K562 (cell line): ENCODE results near the gene MYBPC3. TPM values are rescaled to one million over a fixed set of nuclear protein-coding genes. Genes with fewer than 3 reads are reported as not detected.

Experiments
- ATAC-seq: fragments of 200-7000 bp; cut with Tn5 transposase; 3 replicates; pipeline ENCODE4 v1.9.1; 2020; ENCODE audit warnings: moderate library complexity
- BruUV-seq: library from RNA; stranded (reverse); fragments of 400-500 nt; replicated peaks from 2 replicates; lab custom pipeline; 2021; lab: Mats Ljungman, UMichigan
- CTCF ChIA-PET: fragments of 300-600 bp; formaldehyde crosslinking; extraction: SDS; loops from one replicate; lab custom pipeline; 2021; ENCODE audit warnings: low intra/inter-chr PET ratio; lab: Yijun Ruan, JAX
- POLR2A ChIA-PET: fragments of 300-600, 350-650 bp; sonication (Branson Sonifier 250); formaldehyde crosslinking; extraction: SDS; loops from one replicate; lab custom pipeline; 2021; ENCODE audit warnings: antibody characterized with exemption, inconsistent platforms; lab: Yijun Ruan, JAX
- DNase-seq, 4 experiments: peaks; one replicate each; pipeline versions ENCODE4 v3.0.0 to v3.0.0-alpha.2; 2011 to 2018; ENCODE audit warnings: low spot score in 3 of 4, mixed read lengths in 3 of 4; ENCODE audit errors: extremely low read depth in 1 of 4
- FAIRE-seq: peaks from 2 replicates; lab custom pipeline; 2011; peaks lifted over from hg19 to GRCh38; lab: Jason Lieb, UNC
- H2AFZ ChIP-seq: 2 replicates; pipeline ENCODE4 v1.6.0; 2011; ENCODE audit warnings: low read depth, low read length, control low read depth, inconsistent platforms
- H3K27ac ChIP-seq: fragments of 200-600 bp; 3 replicates; pipeline ENCODE4 v1.8.0; 2011; ENCODE audit warnings: low read depth, mild to moderate bottlenecking, control low read depth, inconsistent platforms, low read length, moderate library complexity, mixed read lengths; ENCODE audit errors: extremely low read depth
- H3K27me3 ChIP-seq, 2 experiments: fragments of 300-600 bp in 1 of 2; 2 replicates in 1 of 2; 3 replicates in 1 of 2; pipeline versions ENCODE4 v1.6.0 to v1.8.0; 2011; ENCODE audit warnings: inconsistent platforms in 2 of 2, low read length in 2 of 2, mild to moderate bottlenecking in 1 of 2, mixed read lengths in 1 of 2, moderate library complexity in 1 of 2; ENCODE audit not compliant: control insufficient read depth in 2 of 2, insufficient read depth in 2 of 2
- H3K36me3 ChIP-seq: fragments of 300-600 bp; 3 replicates; pipeline ENCODE4 v1.8.0; 2011; ENCODE audit warnings: mild to moderate bottlenecking, low read length, inconsistent platforms; ENCODE audit not compliant: control insufficient read depth, insufficient read depth
- H3K4me1 ChIP-seq, 2 experiments: fragments of 200-600 bp in 1 of 2; replicated peaks in 1 of 2; 2 replicates in 1 of 2; 3 replicates in 1 of 2; pipeline versions ENCODE4 v1.5.1 to v1.8.0; 2011; ENCODE audit warnings: inconsistent platforms in 2 of 2, low read length in 2 of 2, mild to moderate bottlenecking in 1 of 2, mixed read lengths in 1 of 2, moderate library complexity in 1 of 2; ENCODE audit not compliant: control insufficient read depth in 2 of 2, insufficient read depth in 2 of 2
- H3K4me2 ChIP-seq: 2 replicates; pipeline ENCODE4 v1.6.1; 2011; ENCODE audit warnings: low read length, control low read depth, inconsistent platforms, mixed read lengths; ENCODE audit not compliant: insufficient read depth
- H3K4me3 ChIP-seq: fragments of 200-600 bp; sonication (generic), shearing (Covaris generic); 2 replicates; pipeline ENCODE4 v1.5.1; 2016; ENCODE audit warnings: control low read depth, inconsistent platforms
- H3K79me2 ChIP-seq: fragments of 200-600 bp; 3 replicates; pipeline ENCODE4 v1.8.0; 2011; ENCODE audit warnings: low read length, inconsistent platforms; ENCODE audit not compliant: control insufficient read depth, insufficient read depth
- H3K9ac ChIP-seq, 2 experiments: 2 replicates each; pipeline versions ENCODE4 v1.6.0 to v1.6.1; 2011; ENCODE audit warnings: low read depth in 2 of 2, low read length in 2 of 2, control low read depth in 1 of 2, inconsistent platforms in 1 of 2, mild to moderate bottlenecking in 1 of 2, mixed read lengths in 1 of 2; ENCODE audit not compliant: insufficient read depth in 1 of 2
- H3K9me1 ChIP-seq: one replicate; pipeline ENCODE4 v1.6.0; 2011; ENCODE audit warnings: inconsistent platforms, mild to moderate bottlenecking, low read length, moderate library complexity; ENCODE audit not compliant: control insufficient read depth, insufficient read depth
- H3K9me3 ChIP-seq: replicated peaks from 2 replicates; pipeline ENCODE4 v1.5.1; 2011; ENCODE audit warnings: low read depth, low read length, inconsistent platforms; ENCODE audit not compliant: control insufficient read depth, insufficient read depth
- H4K20me1 ChIP-seq: replicated peaks from 2 replicates; pipeline ENCODE4 v1.6.1; 2011; ENCODE audit warnings: low read length, inconsistent platforms, mixed read lengths; ENCODE audit not compliant: control insufficient read depth, insufficient read depth
- ELF2 ChIP-seq: fragments of 250-450 bp; sonication (Bioruptor Pico); IDR thresholded peaks from 2 replicates; pipeline ENCODE4 v1.5.0; 2021; ENCODE audit warnings: mild to moderate bottlenecking
- KLF10 ChIP-seq: fragments of 250-450 bp; sonication (Bioruptor Pico); IDR thresholded peaks from 2 replicates; pipeline ENCODE4 v1.6.1; 2021; ENCODE audit warnings: matching md5 sums
- MEF2A ChIP-seq: IDR thresholded peaks from 2 replicates; pipeline ENCODE4 v1.6.1; 2011; ENCODE audit warnings: low read depth, mild to moderate bottlenecking, low read length, moderate library complexity; ENCODE audit not compliant: control insufficient read depth
- MTA1 ChIP-seq: fragments of 450-650 bp; IDR thresholded peaks from 2 replicates; pipeline ENCODE4 v1.6.1; 2017; ENCODE audit warnings: borderline replicate concordance
- OTX1 ChIP-seq: fragments of 450-650 bp; formaldehyde crosslinking; IDR thresholded peaks from 2 replicates; pipeline ENCODE4 v1.4.0; 2022; ENCODE audit warnings: mild to moderate bottlenecking
- SMAD3 ChIP-seq: fragments of 450-650 bp; formaldehyde crosslinking; conservative IDR thresholded peaks from 2 replicates; pipeline ENCODE4 v1.4.0; 2020; ENCODE audit warnings: mild to moderate bottlenecking
- ZFX ChIP-seq: sonication (generic); formaldehyde crosslinking; IDR thresholded peaks from 2 replicates; pipeline ENCODE4 v1.8.0; 2022; ENCODE audit warnings: mild to moderate bottlenecking, missing genetic modification reagents, moderate library complexity
- WGBS: fragments of 100-300 bp; shearing (Covaris generic); methylation state at CpG from one replicate; pipeline ENCODE4 v1.1.6; 2016; ENCODE audit warnings: low coverage, mixed read lengths; ENCODE audit not compliant: insufficient coverage; ENCODE audit errors: missing lambda C conversion rate; 5-methylcytosine and 5-hydroxymethylcytosine counted together
- in situ Hi-C: fragments of 300-500 bp; cut with MboI; formaldehyde crosslinking; loops from 4 replicates; pipeline ENCODE4 v1.15.0; 2018; ENCODE audit warnings: inconsistent platforms, mixed read lengths
- intact Hi-C: fragments of 100-400 bp; cut with micrococcal nuclease; formaldehyde crosslinking; loops from 2 replicates; pipeline ENCODE4 v1.14.2; 2022
- polyA plus RNA-seq, 8 experiments: library from polyadenylated mRNA; depleted of rRNA in 4 of 8; stranded (reverse) in 5 of 8; unstranded in 3 of 8; fragments of >200 nt; fragmentation: Nextera tagmentation in 2 of 8; fragmentation: Illumina TruSeq in 1 of 8; extraction: Ambion mirVana in 2 of 8; extraction: Trizol in 1 of 8; gene quantifications; 2 replicates each; pipeline versions ENCODE4 v1.2.1 to v1.2.3, GENCODE V29; 2011 to 2014; ENCODE audit warnings: inconsistent platforms in 1 of 8, missing spikeins in 1 of 8
- total RNA-seq, 7 experiments: library from RNA; depleted of rRNA in 6 of 7; stranded (reverse); fragments of >200 nt in 6 of 7; fragmentation: Illumina TruSeq in 2 of 7; extraction: Trizol in 2 of 7; gene quantifications; 2 replicates each; pipeline versions ENCODE4 v1.2.1 to v1.2.3, GENCODE V29; 2011 to 2021; ENCODE audit warnings: low replicate concordance in 1 of 7
- TF ChIP-seq, protein P1 (sequence below): fragments of 250-450 bp; sonication (Bioruptor Pico); IDR thresholded peaks from 2 replicates; pipeline ENCODE4 v1.5.0; 2022; ENCODE audit warnings: mild to moderate bottlenecking
- TF ChIP-seq, protein P2 (sequence below): fragments of 450-650 bp; IDR thresholded peaks from 2 replicates; pipeline ENCODE4 v1.6.1; 2016; ENCODE audit warnings: antibody characterized with exemption
- TF ChIP-seq, protein P3 (sequence below): fragments of 250-450 bp; sonication (Bioruptor Pico); IDR thresholded peaks from 2 replicates; pipeline ENCODE4 v1.8.0; 2021; ENCODE audit warnings: mild to moderate bottlenecking, moderate library complexity

MYBPC3 gene
- total and polyA plus RNA-seq, 9 of the 15 experiments (the other 6 are each of a cell fraction or from before 2014, with no cell fraction given), result 0.01 TPM; not detected in 8

DNA sequence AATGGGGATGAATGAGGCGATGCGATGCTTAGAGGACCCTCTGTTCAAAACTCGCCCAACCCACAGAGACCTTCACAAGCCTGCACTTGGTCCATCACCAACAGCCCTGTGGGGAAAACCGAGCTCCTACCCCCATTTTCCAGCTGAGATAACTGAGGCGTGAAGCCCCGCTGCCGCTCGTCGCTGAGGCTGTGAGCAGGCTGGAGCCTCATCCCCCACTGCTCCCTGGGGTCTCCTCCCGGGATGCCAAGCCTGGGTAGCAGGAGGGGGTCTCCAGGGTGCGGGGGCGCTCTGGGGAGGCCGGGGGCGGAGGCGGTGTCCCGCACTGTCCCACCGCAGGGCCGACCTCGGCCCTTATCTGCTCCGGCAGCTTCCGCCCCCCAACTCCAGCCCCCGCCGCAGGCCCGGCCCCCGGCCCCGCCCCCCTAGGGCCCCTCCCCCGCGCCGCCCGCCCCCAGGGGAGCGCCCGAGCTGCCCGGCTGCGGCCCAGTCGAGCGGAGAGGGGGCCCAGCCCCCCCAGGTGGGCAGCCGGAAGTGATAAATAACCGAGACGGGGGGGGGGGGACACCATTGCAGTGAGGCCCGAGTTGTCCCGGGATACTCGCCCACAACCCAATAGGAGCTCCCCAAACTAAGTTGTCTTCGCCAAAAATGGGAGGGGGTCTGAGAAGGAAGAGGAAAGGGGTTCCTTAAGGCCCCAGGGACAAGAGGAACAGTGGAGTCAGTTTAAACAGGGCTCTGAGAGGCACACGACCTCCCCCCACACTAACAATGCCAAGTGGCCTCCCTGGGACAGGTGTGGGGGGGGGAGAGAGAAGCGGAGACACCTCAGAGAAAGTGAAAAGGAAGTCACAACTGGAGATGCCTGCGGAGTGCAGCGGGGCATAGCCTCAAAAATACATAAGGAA is 47.6 kb upstream of the MYBPC3 start (continued):
- TF ChIP-seq, protein P1, sequence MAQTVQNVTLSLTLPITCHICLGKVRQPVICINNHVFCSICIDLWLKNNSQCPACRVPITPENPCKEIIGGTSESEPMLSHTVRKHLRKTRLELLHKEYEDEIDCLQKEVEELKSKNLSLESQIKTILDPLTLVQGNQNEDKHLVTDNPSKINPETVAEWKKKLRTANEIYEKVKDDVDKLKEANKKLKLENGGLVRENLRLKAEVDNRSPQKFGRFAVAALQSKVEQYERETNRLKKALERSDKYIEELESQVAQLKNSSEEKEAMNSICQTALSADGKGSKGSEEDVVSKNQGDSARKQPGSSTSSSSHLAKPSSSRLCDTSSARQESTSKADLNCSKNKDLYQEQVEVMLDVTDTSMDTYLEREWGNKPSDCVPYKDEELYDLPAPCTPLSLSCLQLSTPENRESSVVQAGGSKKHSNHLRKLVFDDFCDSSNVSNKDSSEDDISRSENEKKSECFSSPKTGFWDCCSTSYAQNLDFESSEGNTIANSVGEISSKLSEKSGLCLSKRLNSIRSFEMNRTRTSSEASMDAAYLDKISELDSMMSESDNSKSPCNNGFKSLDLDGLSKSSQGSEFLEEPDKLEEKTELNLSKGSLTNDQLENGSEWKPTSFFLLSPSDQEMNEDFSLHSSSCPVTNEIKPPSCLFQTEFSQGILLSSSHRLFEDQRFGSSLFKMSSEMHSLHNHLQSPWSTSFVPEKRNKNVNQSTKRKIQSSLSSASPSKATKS (CRISPR knock-in tag), result no peak
- TF ChIP-seq, all 486 proteins: peak for 54

DNA sequence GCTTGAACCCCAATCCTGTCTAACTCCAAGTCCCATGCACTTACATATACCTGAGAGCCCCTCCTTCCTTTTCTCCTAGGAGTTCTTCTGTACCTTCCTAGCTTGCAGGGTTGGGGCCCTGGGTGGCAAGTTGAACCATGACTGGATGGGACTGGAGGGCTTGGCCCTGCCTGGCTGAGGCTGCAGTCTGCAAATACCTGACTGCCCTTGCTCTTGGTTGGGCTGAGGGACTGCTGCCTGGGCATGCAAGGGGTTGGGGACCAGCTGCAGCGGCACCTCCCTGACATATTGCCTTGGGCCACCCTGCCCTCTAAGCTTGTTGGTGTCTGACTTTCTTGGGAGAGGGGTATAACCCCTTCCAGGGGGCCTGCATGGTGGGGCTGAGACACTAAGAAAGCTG is 46.0 kb upstream of the MYBPC3 start:
- no peak for DNase-seq
- Histone ChIP-seq H3K79me2 (no peaks in the 10 kb centered on the region), H3K4me2 (no peak overlapping the region), H3K9me1 (no peaks in the 10 kb centered on the region), H2AFZ (no peak overlapping the region; the same call in 1 of the 2 replicates), H3K27ac (no peak overlapping the region), H4K20me1 (no peaks in the 10 kb centered on the region), H3K9ac (peak overlapping the region in 1 of 2 experiments; percentile 80; a peak in 2 of 4 replicates), H3K36me3 (no peaks in the 10 kb centered on the region), H3K27me3 (no peaks in the 10 kb centered on the region), H3K9me3 (no peaks in the 10 kb centered on the region), H3K4me1 (peaks cover 39 to 55% of the 10 kb centered on the region in 2 experiments), H3K4me3 (no peak overlapping the region)
- no TSS peak for BruUV-seq
- intact Hi-C loops, result no loop called here
- TF ChIP-seq OTX1 (no peak), ELF2 (CRISPR knock-in tag) (no peak), ZFX (CRISPR knock-in tag) (0 out of 2 replicates have a peak, but pooled peaks have one; percentile 11), SMAD3 (CRISPR knock-in tag) (no peak), MTA1 (no peak), MEF2A (no peak), KLF10 (CRISPR knock-in tag) (no peak)
- TF ChIP-seq, protein P2, sequence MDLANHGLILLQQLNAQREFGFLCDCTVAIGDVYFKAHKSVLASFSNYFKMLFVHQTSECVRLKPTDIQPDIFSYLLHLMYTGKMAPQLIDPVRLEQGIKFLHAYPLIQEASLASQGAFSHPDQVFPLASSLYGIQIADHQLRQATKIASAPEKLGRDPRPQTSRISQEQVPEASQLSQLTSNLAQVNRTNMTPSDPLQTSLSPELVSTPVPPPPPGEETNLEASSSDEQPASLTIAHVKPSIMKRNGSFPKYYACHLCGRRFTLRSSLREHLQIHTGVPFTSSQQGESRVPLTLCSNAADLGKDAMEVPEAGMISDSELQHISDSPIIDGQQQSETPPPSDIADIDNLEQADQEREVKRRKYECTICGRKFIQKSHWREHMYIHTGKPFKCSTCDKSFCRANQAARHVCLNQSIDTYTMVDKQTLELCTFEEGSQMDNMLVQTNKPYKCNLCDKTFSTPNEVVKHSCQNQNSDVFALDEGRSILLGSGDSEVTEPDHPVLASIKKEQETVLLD, result no peak
- TF ChIP-seq, protein P3, sequence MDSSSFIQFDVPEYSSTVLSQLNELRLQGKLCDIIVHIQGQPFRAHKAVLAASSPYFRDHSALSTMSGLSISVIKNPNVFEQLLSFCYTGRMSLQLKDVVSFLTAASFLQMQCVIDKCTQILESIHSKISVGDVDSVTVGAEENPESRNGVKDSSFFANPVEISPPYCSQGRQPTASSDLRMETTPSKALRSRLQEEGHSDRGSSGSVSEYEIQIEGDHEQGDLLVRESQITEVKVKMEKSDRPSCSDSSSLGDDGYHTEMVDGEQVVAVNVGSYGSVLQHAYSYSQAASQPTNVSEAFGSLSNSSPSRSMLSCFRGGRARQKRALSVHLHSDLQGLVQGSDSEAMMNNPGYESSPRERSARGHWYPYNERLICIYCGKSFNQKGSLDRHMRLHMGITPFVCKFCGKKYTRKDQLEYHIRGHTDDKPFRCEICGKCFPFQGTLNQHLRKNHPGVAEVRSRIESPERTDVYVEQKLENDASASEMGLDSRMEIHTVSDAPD (CRISPR knock-in tag), result no peak
- ChIA-PET POLR2A (no interaction called here), CTCF (no interaction called here)
- no peak for FAIRE-seq
- ATAC-seq, result no peak
- WGBS, result 100% methylated on average over 1 of the region's 1 CpG
- in situ Hi-C loops, result no loop called here
